HFF-Myc (cell line): ENCODE results near the gene FHL3.

ENCODE experiments used
- DNase-seq: peaks from one replicate; pipeline ENCODE4 v3.0.0-alpha.2; 2011; ENCODE audit warnings: low read depth; ENCODE audit errors: extremely low read depth
- H3K4me3 ChIP-seq: replicated peaks from 2 replicates; pipeline ENCODE4 v1.5.1; 2011; ENCODE audit warnings: low read depth, mild to moderate bottlenecking, control low read depth, low read length
- CTCF ChIP-seq: IDR thresholded peaks from 2 replicates; pipeline ENCODE4 v1.5.1; 2012; ENCODE audit warnings: mild to moderate bottlenecking, low read depth, low read length, control low read depth; ENCODE audit errors: missing control alignments

The FHL3 gene

GRCh38 chr1:38000233-38000528, 5.1 kb downstream of the FHL3 start:
- no peak for TF ChIP-seq CTCF
- peak overlapping the region; percentile 27 for H3K4me3 ChIP-seq
- DNase-seq, result no peak

- no peak for DNase-seq
- H3K4me3 ChIP-seq, result peak overlapping the region; percentile 27
- TF ChIP-seq CTCF, result no peak
These were observed 5.7 kb downstream of the FHL3 start for GRCh38 chr1:37999430-38000232.

GRCh38 chr1:37998913-37999429, 6.3 kb downstream of the FHL3 start:
- H3K4me3 ChIP-seq, result peak overlapping the region; percentile 27
- no peak for TF ChIP-seq CTCF
- no peak for DNase-seq

- no peak overlapping the region for H3K4me3 ChIP-seq
- no peak for TF ChIP-seq CTCF
- no peak for DNase-seq
These were observed 7.1 kb downstream of the FHL3 start for GRCh38 chr1:37998089-37998808.

GRCh38 chr1:37997256-37998088, 7.8 kb downstream of the FHL3 start:
- H3K4me3 ChIP-seq, result no peak overlapping the region
- TF ChIP-seq CTCF, result no peak
- DNase-seq, result no peak

GRCh38 chr1:37995751-37996345, 9.5 kb downstream of the FHL3 start:
- peak; percentile 94 for DNase-seq
- H3K4me3 ChIP-seq, result peak overlapping the region; percentile 47

More at GRCh38 chr1:37995751-37996345, 9.5 kb downstream of the FHL3 start:
- TF ChIP-seq CTCF, result no peak
